HG02642 (cell line): ENCODE data around the gene RIOK2.

Experiments used
- ATAC-seq: cut with Tn5 transposase; IDR thresholded peaks from one replicate; pipeline ENCODE4 v1.9.1; 2021; ENCODE audit warnings: mild to moderate bottlenecking; ENCODE audit not compliant: unreplicated experiment, poor library complexity

RIOK2 gene

DNA sequence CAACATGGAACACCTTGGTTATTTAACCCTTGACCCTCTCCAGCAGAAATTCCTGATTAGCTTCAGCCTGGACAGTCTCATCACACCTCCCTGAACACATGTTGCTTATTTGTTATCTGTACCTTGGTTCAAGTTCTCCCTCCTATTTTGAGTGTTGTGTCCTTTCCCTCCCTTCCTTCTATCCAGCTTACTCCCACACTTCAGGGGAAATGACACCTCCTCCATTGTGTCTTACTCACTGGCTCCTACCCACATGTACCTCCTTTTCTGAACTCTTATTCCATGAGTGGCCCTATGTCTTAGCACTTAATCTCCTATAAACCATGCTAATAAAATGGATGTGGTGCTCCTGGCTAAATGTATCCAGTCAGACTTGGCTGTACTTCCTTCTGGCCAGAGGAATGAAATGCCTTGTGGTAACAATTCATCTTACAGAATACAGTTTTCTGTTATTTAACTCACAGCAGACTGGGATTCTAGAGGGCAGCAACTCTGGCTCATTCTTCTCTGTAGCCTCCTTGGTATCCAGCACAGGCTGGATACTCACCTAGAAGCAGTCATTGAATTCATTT, 51.8 kb downstream of the RIOK2 start:
- no peak for ATAC-seq

- ATAC-seq: no peak
Measured at GRCh38 chr5:97127727-97128126, 55.3 kb downstream of the RIOK2 start.

GRCh38 chr5:97125125-97125683, 57.8 kb downstream of the RIOK2 start:
- no peak for ATAC-seq

DNA sequence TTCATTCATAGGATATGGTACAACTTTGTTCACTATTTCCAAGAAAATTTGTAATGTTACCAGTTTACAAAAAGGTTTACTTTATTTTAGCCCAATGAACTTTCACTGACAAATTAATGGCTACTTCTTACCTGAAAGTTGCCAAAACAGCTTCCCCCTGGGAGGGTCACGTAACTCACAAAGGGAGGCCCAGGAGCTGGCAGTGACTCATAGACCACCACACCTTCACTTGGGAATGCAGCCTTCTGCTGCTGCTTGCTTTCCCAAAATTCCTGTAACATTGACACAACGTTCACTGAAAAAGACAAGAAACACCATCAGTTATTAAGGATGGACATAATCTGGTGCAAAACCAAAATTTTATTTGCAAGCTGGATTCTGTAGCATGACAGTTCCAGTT, 58.7 kb downstream of the RIOK2 start:
- no peak for ATAC-seq

DNA sequence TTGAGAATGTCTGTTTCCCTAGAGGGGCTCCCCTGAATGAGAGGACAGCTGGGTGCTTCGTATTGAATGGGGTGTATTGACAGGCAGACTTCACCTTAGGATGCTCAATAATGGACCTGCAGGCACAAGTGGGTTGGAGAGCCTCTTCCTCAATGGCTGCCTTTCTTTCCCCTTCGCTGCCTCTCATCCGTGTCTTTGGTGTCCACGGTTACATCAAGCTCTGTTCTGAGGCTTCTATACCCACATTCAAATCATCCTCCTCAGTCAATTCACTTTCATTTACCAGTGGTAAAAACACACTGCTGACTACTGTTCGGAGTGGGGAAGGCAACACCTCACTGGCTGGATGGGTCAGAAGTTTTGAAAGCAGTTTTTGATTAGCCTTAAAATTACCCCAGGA, 61.2 kb downstream of the RIOK2 start:
- ATAC-seq: no peak

DNA sequence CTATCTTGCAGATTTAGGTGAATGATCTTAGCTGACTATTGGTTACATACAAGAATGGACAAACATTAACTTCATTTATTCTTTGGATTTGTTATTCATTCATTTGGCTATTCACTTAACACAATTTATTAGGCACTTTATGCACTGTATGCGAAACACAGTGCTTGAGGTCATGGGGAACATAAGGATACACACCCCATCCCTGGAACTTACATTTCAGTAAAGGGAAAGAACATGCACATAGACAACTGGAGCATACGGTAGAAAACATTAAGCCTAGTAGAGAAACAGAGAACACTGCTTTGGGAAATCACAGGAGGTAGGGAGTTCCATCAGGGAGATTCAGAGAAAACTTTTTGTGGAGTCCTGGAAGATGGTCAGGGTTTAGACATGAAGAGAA, 62.9 kb downstream of the RIOK2 start:
- no peak for ATAC-seq

GRCh38 chr5:97119007-97119390, 64.0 kb downstream of the RIOK2 start:
- no peak for ATAC-seq

DNA sequence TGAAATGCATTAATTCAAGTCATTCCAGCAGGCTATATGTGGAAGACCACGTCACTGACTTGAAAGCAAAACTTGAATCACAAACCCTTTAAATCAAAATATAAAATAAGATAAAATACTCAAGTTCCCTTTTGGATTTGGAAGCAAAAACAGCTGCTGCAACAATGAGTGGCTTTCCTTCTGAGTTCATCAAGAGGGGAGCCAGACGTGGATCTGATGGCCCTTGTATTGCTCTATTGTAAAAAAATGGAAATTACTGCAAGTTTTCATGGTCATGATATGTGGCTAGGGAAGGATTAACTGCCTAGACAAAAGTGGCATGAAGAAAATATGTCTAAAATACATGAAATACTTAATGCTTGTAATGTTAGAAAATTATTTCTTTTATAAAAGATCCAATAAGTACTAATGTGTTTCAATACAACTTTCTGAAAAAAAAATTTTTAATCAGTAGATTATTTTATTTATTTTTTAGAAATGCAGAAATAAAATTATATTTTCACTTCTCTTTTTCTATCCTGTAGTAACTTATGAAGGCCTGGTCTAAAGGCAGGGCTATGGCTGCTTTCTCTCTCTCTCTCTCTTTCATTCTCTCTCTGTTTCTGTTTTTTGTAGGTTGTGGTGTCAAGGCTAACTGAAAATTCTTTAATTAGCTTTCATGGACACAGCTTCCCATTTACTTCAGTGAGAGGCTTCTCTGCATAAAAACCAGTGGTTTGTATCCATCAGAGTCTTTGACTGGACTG, 64.6 kb downstream of the RIOK2 start:
- ATAC-seq: no peak

GRCh38 chr5:97115932-97116331, 67.1 kb downstream of the RIOK2 start:
- no peak for ATAC-seq

DNA sequence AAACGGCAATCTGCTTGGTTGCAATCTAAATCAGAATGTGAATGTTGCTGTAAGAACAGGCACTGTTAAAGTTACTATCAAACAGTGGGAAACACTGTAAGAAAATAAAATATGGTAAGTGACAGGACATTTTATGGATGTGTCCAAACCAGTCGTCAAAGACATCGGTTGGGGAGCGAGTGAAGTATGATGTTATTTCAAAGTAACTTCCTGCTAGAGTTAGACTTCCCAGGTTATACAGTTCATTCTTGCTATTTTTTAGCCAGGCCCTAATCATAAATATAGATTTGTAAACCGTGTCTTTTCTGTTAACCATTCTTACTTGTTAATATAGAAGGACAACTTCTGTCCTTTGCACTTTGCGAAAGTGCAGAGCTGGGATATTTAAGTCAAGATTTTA, 70.8 kb downstream of the RIOK2 start:
- no peak for ATAC-seq

GRCh38 chr5:97111616-97112015, 71.4 kb downstream of the RIOK2 start:
- no peak for ATAC-seq

DNA sequence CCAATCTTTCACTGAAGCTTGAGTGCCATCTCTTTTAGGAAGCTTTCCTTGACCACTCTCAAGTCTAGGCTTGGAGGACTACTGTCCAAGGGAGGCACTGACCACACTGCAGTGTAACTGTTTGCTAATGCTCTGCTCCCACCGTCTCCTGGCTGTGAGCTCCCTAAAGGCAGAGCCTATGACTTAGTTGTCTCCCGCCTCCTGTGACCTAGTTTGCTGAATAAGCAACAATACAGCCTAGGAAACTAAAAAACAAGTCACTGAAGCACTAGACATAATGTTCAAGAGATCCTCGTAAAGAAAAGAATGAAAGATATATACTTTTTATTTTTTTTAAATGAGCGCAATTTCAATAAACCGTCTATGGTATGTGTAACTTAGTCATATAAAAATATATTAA, 72.0 kb downstream of the RIOK2 start:
- ATAC-seq: no peak
